ENCODE results near the gene EIF5. TPM values are rescaled to one million over a fixed set of nuclear protein-coding genes. Genes with fewer than 3 reads are reported as not detected.

EIF5 gene
- total RNA-seq, 1 donor from 2014 or later, result 133 TPM

DNA sequence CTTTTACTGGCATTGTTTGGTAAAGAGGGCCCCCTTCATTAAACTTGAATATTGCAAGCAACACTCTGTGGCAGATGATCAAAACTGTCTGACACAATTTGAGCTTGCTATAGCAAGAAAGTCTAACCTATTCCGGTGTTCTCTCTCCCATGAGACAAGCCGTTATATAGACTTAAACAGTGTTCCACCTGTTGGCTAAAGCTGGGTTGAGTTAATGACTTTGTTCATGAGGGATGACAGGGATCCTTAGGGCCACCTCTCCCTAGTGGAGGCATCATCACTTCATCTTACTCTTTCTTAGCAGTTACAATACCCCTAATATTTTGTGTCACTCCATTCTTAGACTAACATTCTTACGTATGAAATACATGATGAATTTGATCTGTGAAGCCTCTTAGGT, 3.8 kb downstream of the EIF5 start:
- TF ChIP-seq, protein P1, sequence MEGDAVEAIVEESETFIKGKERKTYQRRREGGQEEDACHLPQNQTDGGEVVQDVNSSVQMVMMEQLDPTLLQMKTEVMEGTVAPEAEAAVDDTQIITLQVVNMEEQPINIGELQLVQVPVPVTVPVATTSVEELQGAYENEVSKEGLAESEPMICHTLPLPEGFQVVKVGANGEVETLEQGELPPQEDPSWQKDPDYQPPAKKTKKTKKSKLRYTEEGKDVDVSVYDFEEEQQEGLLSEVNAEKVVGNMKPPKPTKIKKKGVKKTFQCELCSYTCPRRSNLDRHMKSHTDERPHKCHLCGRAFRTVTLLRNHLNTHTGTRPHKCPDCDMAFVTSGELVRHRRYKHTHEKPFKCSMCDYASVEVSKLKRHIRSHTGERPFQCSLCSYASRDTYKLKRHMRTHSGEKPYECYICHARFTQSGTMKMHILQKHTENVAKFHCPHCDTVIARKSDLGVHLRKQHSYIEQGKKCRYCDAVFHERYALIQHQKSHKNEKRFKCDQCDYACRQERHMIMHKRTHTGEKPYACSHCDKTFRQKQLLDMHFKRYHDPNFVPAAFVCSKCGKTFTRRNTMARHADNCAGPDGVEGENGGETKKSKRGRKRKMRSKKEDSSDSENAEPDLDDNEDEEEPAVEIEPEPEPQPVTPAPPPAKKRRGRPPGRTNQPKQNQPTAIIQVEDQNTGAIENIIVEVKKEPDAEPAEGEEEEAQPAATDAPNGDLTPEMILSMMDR (IDR thresholded peaks at IDR 0.05; ENCODE audit: insufficient read depth, low read length, severe bottlenecking), result no peak
- H3K27me3 ChIP-seq (ENCODE audit: control insufficient read depth, insufficient read depth, low read length), result no peaks in the 10 kb centered on the region
- no peak for FAIRE-seq
- no peak overlapping the region for H3K4me3 ChIP-seq (ENCODE audit: low read depth, low read length)
- peaks cover 42% of the 10 kb centered on the region for H3K36me3 ChIP-seq (ENCODE audit: control insufficient read depth, insufficient read depth, low read length)
- DNase-seq (ENCODE audit: low read depth), result no peak

DNA sequence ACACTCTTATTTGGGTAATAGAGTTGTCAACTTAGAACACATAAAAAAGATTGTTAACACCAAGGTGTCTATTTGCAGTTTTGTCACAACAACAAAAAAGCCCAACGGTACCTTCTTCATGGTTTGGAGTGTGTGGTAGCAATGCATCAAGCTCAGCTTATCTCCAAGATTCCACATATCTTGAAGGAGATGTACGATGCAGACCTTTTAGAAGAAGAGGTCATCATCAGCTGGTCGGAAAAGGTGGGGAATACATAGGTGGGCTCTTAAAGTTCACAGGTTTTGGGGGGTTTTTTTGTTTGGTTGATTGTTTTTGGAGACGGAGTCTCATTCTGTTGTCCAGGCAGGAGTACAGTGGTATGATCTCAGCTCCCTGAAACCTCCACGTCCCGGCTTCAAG, 5.5 kb downstream of the EIF5 start:
- H3K27me3 ChIP-seq (ENCODE audit: control insufficient read depth, insufficient read depth, low read length), result no peaks in the 10 kb centered on the region
- no peak overlapping the region for H3K4me3 ChIP-seq (ENCODE audit: low read depth, low read length)
- FAIRE-seq (no peak), DNase-seq (ENCODE audit: low read depth) (no peak)
- H3K36me3 ChIP-seq (ENCODE audit: control insufficient read depth, insufficient read depth, low read length), result peaks cover 44% of the 10 kb centered on the region
- TF ChIP-seq, protein P1 (IDR thresholded peaks at IDR 0.05; ENCODE audit: insufficient read depth, low read length, severe bottlenecking), result no peak

DNA sequence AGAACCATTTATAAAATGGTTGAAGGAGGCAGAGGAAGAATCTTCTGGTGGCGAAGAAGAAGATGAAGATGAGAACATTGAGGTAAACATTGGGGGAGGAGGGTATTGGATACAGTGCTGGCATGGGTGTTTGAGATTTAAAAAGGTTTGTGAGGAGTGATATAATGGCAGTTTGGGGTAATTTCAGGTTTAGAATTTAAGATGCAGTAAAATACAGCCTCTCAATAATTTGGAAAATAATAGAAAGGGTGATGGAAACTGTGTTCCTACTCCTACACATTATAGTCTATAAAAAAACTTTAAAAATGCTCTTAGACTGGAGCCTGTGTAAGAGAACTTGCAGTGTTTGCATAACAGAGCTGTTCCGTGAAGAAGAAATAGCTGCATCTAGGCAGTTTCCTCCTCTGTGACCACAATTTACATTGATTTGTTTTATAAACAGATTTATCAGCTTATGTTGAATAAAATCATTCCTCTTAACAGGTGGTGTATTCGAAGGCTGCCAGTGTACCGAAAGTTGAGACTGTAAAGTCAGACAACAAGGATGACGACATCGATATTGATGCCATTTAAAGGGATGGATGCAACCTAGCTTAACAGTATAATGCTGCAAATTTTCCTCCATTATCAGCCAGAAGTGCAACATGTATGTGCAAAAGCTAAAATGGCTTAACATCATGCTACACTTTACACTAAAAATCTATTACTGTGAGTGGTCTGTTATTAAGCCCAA, 6.6 kb downstream of the EIF5 start:
- no peak for DNase-seq (ENCODE audit: low read depth)
- TF ChIP-seq, protein P1 (IDR thresholded peaks at IDR 0.05; ENCODE audit: insufficient read depth, low read length, severe bottlenecking), result no peak
- Histone ChIP-seq H3K27me3 (ENCODE audit: control insufficient read depth, insufficient read depth, low read length) (no peaks in the 10 kb centered on the region), H3K36me3 (ENCODE audit: control insufficient read depth, insufficient read depth, low read length) (peaks cover 37% of the 10 kb centered on the region), H3K4me3 (ENCODE audit: low read depth, low read length) (no peak overlapping the region)
- no peak for FAIRE-seq

DNA sequence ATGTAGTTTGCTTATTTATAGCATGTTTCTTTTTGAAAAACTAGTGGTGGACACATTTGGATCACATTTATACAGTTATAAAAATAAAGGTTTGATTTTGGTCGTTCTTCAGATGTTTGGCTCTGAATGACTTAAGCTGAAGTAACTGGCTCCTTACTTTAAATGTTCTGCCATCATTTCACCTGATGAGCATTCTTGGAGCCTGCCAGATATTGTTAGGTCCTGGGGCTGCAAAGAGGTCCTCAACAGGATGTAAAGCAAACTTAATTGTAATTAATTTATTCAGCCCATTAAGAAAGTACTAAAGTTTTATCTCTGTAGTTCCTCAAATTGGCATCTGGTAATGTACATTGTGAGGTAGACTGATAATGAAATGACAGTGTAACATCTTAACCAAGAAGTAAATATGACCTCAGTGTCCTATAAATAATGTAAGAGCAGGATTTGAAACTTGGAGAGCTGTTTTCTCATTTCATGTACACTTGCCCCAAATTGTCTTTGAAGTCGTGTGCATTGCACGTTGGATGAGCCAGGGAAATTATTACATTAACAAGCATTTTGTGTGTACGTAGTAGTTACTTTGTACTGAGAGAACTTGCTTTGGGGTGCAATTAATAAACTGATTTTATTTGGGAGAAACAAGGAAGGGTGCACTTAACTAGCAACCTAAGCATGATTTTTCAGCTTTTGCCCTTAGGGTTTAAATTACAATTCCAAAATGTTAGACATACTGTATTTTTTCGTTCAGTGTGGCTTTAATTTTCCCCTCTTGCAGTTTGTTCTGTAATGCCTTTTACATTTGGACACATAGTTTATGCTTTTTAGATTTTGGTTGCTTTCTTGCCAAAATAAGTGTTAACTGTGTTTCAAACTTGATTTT, 7.5 kb downstream of the EIF5 start:
- peaks cover 29% of the 10 kb centered on the region for H3K36me3 ChIP-seq (ENCODE audit: control insufficient read depth, insufficient read depth, low read length)
- TF ChIP-seq, protein P1 (IDR thresholded peaks at IDR 0.05; ENCODE audit: insufficient read depth, low read length, severe bottlenecking), result no peak
- H3K27me3 ChIP-seq (ENCODE audit: control insufficient read depth, insufficient read depth, low read length), result no peaks in the 10 kb centered on the region
- no peak overlapping the region for H3K4me3 ChIP-seq (ENCODE audit: low read depth, low read length)
- FAIRE-seq, result no peak
- no peak for DNase-seq (ENCODE audit: low read depth)

DNA sequence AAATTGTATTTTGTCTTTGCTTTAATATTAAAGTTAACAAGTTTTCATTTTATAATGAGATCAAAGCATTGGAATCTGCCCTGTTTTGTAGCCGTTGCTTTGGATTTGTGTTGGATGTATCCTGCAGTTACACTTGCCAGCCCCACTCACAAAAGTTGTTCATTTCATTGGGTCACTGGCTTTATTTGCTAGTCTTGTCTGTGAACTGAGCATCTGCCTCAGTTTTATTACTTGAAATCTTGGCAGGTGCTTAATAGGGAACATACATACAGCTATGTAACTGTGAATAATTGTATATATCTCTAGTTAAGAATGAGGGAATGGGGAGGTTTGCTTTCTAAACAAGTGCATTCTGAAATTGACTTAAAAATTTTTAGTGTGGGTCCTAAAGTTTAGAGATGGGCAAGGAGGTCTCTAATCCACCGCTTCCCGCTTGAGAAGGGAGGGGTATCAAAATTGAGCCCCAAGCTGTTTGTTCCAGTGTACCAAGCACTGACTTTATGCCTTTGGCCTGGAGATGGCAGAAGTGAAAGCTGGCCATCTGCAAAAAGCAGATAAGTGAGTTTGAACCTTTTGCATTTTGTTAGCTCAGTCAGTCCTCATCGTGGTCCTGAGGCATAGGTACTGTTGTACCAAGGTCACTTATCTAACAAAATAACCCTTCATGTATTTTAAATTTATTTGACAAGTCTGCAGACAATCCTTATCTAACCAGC, 9.3 kb downstream of the EIF5 start:
- peaks cover 18% of the 10 kb centered on the region for H3K36me3 ChIP-seq (ENCODE audit: control insufficient read depth, insufficient read depth, low read length)
- no peak overlapping the region for H3K4me3 ChIP-seq (ENCODE audit: low read depth, low read length)
- FAIRE-seq (no peak), DNase-seq (ENCODE audit: low read depth) (no peak)
- H3K27me3 ChIP-seq (ENCODE audit: control insufficient read depth, insufficient read depth, low read length), result no peaks in the 10 kb centered on the region
- TF ChIP-seq, protein P1 (IDR thresholded peaks at IDR 0.05; ENCODE audit: insufficient read depth, low read length, severe bottlenecking), result no peak

Data from bronchial epithelial cell (primary cell).